ENCODE results near the gene FBXO44.
"Not testable (repeated sequence)": the region's sequence is repeated elsewhere in the genome, so short reads cannot be mapped to it uniquely, and the experiment has no call there.

Gene FBXO44, protein sequence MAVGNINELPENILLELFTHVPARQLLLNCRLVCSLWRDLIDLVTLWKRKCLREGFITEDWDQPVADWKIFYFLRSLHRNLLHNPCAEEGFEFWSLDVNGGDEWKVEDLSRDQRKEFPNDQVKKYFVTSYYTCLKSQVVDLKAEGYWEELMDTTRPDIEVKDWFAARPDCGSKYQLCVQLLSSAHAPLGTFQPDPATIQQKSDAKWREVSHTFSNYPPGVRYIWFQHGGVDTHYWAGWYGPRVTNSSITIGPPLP

DNA sequence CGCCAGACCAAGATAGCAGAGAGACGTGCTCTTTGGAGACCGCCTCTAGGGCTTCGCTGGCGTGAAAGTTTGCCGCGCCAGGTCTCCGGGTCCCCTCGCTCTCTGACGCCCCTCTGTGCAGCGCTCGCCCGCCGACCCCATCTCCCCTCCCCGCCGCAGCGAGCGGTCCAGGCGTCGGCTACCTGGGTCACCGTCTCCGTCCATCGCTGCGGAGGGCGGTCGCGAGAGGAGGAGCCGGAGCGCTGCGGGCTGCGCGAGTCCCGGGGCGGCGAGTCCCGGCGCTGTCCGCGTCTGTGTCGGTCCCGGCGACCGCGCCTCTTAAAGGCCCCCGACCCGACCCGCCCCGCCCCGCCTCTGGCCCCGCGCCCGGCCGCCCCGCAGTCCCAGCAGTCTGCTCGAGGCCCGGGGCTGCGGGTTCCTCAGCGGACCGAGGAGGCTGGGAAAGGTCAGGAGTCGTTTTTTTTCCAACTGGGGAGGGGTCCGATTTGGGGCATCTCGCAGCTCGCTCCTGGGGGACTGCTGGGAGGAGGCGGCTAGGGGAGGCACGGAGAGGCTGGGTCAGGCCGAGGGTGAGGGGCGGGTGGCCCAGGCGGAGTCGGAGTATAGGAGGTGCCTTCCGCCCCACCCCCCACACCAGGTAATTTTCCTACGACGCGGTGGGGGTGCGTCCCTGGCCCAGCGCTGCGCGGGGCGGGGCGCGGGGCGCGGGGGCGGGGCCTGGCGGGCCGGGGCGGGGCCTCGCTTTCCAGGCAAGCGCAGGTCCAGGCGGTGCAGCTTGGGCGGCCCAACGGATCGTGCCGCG lies at the start of gene FBXO44, which contains the start of gene FBXO2:
Gene FBXO44 (plus strand): TSS at position 741 of the 802 bp plus-strand sequence. CDS start 959 bp downstream, outside the sequence.
Gene FBXO2 (minus strand): TSS at position 293 of the 802 bp plus-strand sequence. CDS start 89 bp downstream, at position 204.
- peak; percentile 33 for DNase-seq (ENCODE audit: low read depth, low spot score)

DNA sequence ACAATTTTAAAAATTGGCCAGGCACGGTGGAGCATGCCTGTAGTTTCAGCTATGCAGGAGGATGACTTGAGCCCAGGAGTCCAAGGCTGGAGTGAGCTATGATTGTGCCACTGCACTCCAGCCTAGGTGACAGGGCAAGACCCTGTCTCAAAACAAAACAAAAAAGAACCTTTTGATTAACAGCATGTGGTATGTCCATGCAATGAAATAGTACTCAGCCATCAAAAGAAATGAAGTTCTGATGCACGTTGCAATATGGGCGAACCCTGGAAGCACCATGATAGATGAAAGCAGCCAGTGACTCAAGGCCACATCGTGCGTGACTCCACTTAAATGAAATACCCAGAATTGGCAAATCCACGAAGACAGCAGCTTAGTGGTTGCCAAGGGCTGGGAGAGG lies 47.9 kb upstream of the FBXO44 start:
- DNase-seq (ENCODE audit: low read depth, low spot score) = no peak

DNA sequence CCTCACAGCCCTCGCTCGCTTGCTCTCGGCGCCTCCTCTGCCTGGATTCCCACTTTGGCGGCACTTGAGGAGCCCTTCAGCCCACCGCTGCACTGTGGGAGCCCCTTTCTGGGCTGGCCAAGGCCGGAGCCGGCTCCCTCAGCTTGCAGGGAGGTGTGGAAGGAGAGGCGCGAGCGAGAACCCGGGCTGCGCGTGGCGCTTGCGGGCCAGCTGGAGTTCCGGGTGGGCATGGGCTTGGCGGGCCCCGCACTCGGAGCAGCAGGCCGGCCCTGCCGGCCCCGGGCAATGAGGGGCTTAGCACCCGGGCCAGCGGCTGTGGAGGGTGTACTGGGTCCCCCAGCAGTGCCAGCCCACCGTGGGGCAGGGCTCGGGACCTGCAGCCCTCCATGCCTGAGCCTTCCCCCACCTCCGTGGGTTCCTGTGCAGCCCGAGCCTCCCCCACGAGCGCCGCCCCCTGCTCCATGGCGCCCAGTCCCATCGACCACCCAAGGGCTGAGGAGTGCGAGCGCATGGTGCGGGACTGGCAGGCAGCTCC lies 46.0 kb upstream of the FBXO44 start:
- not testable (repeated sequence) for DNase-seq (ENCODE audit: low read depth, low spot score)

DNA sequence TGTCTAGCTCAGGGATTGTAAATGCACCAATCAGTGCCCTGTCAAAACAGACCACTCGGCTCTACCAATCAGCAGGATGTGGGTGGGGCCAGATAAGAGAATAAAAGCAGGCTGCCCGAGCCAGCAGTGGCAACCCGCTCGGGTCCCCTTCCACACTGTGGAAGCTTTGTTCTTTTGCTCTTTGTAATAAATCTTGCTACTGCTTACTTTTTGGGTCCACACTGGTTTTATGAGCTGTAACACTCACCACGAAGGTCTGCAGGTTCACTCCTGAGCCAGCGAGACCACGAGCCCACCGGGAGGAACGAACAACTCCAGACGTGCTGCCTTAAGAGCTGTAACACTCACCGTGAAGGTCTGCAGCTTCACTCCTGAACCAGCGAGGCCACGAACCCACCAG lies 45.3 kb upstream of the FBXO44 start:
- DNase-seq (ENCODE audit: low read depth, low spot score) = not testable (repeated sequence)

GRCh38 chr1:11610629-11611180 lies 44.0 kb upstream of the FBXO44 start:
- no peak for DNase-seq (ENCODE audit: low read depth, low spot score)

GRCh38 chr1:11611638-11612327 lies 42.9 kb upstream of the FBXO44 start:
- DNase-seq (ENCODE audit: low read depth, low spot score) = no peak

DNA sequence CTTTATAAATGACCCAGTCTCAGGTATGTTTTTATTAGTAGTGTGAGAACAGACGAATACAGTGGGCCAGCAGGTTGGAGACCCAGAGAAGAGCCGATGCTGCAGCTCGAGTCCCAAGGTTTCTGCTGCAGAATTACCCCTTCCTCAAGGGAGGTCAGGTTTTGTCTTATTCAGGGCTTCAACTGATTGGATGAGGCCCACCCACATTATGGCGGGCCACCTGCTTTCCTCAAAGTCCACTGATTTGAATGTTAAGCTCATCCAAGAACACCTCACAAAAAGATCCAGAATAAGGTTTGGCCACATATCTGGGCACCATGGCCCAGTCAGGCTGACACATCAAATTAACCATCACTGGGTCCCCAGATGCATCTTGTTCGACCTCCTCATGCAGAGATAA lies 41.3 kb upstream of the FBXO44 start:
- no peak for DNase-seq (ENCODE audit: low read depth, low spot score)

DNA sequence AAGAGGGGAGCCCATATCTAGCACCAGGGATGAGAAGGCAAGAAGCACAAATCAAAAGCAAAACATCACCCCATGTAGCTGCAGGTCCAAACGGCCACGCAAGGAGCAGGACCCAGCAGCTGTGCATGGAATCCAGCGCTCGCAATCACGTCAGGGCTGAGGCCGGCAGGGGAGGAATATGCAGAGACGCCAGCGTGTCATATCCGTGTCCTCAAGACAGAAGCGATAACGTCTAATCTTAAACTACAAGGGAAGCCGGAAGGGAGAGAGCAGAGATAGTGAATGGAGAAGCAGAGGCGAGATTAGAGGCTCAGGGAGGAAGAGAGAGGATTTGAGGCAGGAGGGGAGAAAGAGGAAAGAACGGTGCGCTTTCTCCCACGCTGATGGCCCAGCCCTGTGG lies 39.6 kb upstream of the FBXO44 start:
- DNase-seq (ENCODE audit: low read depth, low spot score) = no peak

DNA sequence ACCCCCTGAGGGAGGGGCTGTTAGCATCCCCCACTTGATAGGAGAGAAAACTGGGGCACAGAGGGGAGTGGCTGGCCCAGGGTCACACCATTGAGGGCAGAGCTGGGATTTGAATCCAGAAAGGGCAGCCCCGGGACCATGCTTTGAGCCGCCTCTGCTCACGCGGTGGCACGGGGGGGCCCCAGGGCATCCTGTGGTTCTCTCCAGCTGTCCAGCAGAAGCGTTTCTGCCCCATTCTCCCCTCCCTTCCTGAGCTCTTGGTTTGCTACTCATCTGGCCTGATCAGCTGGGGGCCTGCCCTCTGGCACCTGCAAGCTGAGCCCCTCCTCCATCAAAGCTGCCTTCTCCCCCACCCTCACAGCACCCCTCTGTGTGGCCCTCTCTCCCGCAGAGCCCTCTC lies 37.9 kb upstream of the FBXO44 start:
- no peak for DNase-seq (ENCODE audit: low read depth, low spot score)

DNA sequence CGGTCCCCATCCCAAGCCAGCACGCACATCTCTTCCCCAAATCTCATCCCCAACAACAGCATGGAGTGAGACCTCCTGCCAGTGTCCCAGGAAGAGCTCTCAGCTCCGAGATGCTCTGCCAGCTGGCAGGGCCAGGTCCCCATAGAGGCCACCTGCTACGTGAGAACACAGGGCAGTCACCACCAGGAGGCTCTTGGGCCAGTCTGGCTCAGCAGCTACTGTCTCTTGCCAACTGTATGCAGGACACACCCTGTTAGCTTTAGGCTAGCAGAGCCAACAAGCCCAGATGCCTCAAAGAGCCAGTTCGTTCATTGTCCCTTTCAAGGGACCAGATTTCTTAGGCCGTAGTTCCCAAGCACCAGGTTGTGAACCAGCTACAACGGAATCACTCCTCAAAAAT lies 37.4 kb upstream of the FBXO44 start:
- no peak for DNase-seq (ENCODE audit: low read depth, low spot score)

GRCh38 chr1:11617741-11618140 lies 36.9 kb upstream of the FBXO44 start:
- no peak for DNase-seq (ENCODE audit: low read depth, low spot score)

- DNase-seq (ENCODE audit: low read depth, low spot score) = no peak
Observed at GRCh38 chr1:11620405-11620804, 34.3 kb upstream of the FBXO44 start.

DNA sequence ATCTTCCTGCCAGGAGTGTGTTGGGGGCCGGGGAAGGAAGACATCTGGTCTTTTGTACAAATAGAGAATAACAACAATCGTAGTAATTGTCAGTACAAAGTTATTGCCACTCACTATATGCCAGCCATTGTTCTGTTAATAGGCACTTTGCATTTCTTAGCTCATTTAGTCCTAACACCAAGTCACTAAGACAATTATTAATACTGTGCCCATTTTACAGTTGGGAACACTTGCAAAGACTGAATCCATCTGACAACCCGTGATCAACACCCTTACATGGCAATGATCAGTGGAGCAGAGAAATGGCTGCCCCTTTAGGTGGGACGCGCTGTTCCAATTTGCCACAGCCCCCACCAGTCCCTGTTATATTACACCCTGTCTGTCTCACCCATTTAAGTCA lies 33.8 kb upstream of the FBXO44 start:
- DNase-seq (ENCODE audit: low read depth, low spot score) = no peak

GRCh38 chr1:11622398-11622797 lies 32.3 kb upstream of the FBXO44 start:
- no peak for DNase-seq (ENCODE audit: low read depth, low spot score)

DNA sequence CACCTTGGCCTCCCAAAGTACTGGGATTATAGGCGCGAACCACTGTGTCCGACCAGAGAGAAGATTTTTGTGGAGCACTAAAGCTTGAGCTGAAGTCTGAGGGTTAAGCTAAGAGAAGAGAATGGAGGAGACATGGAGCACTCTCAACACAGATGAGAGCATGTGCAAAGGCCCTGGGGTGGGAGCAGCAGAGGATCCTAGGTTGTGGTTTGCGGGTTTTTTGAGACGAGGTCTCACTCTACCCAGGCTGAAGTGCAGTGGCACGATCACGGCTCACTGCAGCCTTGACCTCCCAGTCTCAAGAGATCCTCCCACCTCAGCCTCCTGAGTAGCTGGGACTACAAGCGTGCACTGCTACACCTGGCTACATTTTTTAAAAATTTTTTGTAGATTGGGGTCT lies 31.0 kb upstream of the FBXO44 start:
- no peak for DNase-seq (ENCODE audit: low read depth, low spot score)

DNA sequence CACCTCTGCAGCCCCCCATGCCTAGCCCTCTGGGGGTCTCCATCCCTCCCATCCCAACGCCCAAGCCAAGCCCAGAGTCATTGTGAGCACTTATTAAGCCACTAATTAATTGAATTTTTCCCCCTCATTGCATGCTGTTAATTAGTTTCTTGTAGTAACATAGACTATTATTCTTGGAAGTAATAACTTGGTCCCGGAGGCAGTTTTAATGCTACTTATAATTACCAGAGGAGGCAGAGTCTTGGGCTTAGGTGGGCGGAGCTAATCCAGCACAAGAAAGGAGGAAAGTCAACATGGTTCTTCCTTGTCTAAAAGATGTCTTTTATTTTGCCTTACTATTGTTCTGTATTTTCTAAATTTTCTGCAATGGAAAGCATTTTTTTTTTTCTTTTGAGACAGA lies 28.1 kb upstream of the FBXO44 start:
- no peak for DNase-seq (ENCODE audit: low read depth, low spot score)

DNA sequence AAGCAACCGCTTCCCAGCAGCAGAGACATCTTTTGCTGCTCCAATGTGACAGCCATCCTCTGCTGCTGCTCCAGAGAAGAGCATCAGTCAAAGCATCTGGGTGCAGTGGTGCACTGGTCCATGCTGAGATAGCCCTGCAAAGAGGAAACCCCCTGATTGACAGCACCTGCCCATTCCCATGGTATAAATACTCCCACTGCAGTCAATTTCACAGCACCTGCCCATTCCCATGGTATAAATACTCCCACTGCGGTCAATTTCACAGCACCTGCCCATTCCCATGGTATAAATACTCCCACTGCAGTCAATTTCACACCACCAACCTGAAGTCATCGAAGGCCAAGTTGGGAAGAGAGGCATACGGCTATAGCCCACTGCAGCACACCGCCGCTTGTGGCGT lies 25.9 kb upstream of the FBXO44 start:
- no peak for DNase-seq (ENCODE audit: low read depth, low spot score)

- no peak for DNase-seq (ENCODE audit: low read depth, low spot score)
Observed at GRCh38 chr1:11629184-11630016, 25.3 kb upstream of the FBXO44 start.

DNA sequence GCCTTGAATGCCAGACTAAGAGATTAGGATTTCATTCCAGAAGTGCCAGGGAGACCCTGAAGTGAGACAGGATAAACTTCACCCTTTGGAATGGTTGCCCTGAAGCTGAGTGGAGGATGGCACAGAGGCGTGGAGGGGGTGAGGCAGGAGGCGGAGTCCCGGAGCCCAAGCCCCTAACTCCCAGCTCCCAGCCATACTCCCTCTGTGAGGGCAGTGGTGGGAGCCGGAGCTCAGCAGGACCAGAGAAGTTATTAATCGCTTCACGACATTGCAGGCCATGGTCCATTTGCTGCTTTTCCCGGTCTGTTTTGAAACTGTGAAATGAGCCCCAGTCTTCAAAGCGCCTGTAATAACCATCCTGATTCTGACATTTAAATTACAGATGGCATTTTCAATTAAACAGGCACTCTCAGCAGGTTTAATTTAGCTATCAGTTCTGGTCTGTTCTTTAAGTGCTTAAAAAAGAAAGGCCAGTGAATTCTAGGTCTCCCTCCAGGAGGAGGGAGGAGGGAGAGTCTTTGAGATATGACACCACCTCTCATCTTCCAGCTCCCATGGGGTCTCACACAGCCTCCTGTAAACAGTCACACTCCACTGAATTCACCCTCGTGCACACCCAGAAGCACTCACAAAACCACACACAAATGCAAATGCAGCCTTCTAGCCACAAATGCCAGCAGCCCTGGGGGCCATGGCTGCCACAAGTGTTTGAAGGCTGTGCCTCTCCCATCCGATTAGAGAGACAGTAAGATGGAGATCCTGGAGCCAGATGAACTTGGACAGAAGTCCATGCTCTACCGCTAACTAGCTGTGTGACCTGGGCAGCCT lies 20.1 kb upstream of the FBXO44 start:
- no peak for DNase-seq (ENCODE audit: low read depth, low spot score)

DNA sequence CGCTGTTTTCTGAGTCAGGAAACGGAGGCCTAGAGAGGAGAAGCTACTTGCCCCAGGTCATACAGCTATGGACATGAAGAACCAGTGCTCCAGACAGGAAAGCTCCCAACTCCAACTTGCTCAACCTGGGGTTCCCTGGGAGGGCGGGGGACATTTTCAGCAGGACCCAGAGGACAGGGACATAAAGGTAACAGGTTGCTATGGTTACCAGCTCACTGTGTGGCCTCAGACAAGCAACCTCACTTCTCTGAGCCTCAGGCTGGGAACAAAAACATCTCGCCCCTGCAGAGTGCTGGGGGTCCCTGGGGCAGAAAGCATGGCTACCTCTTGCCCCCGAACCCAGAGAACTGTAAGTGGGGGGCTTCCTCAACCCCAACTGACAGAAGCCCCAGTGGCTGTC lies 16.6 kb upstream of the FBXO44 start:
- no peak for DNase-seq (ENCODE audit: low read depth, low spot score)

Data from activated CD4-positive, CD25-positive, alpha-beta regulatory T cell treated with anti-CD3 and anti-CD28 coated beads, Interleukin-2, amount 50 U/mL, for 16 hours (primary cell).